ENCODE results near the gene MINDY4.
A peak's percentile ranks its signal among the peaks of the same experiment; 100 is the strongest.

MINDY4 gene

DNA sequence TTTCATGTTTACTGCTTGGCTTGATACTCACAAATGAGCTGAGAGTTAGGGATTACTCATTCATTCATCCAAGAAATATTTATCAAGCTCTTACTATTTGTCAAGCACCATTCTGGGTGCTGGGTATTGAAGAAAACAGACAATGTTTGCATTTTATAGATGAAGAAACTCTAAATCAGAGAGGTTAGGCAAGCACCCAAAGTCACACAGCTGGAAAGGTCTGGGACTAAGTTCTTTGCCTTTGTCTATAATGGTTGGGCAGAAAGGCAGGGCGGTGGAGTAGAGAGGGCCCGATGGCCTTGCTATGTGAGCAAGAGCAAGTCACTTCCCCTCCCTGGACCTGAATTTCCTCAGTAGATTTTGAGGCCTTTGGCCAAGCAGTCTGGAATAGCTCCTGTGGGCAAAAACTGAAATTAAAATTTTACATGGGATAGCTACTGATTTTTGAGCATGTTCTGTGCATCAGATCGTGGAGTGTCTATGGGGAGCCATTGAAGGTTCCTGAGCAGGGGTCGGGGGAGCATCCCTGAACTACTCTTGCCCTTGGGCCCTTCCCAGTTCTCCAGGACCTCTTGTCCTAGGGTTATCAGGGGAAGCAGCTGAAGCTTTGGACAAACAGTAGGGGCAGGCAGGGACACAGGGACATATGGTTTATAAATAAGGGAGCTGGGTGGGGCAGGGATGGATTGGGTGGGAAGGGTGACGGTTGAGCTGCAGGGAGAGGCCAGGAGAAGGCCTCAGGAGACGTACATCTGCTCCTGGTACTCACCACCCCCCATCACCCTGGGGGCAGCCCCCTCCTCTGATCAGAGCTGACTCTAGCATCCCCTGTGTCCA lies 163.7 kb downstream of the MINDY4 start:
- no peak for DNase-seq

DNA sequence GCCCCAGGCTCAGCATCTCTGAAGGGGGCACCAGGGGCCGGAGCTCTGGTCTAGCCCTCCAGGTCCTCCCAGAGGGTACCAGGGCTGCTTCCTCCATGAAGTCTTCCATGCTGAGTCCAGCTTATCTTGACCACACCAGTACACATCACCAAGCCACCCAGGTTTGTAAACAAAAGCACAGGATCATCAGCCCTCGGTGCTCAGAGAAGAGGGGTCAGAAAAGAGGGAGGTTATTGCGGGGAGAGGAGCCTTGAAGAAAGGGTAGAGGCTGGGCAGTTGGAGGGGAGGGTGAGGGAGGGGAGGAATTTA lies 164.3 kb downstream of the MINDY4 start:
- no peak for DNase-seq

DNA sequence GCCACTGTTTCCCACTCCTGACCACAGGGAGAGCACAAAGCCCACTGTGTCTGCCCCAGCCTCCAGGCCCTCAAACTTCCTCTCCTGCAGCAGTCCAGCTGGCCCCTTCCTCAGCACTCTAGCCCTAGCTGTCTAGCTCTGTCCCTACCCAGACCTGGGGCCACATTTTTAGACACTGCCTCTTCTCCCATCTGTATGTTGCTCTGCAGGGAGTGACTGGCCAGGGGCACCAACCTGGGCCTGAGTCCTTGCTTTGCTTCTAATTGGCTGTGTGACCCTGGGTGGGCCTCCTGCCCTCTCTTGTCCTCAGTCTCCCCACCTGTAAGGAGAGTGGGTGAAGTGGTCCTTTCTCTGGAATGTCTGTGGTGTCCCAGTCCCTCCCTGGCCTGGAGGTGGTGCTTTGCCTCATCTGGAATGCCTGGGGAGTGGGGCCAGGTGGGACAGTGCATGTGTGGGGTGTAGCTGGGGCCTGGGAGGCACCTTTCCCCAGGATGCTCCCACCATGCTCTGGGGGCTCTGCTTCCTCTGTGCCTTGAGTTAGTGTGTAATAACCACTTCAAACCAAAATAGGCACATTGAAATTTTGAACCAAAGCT lies 165.5 kb downstream of the MINDY4 start:
- no peak for DNase-seq

DNA sequence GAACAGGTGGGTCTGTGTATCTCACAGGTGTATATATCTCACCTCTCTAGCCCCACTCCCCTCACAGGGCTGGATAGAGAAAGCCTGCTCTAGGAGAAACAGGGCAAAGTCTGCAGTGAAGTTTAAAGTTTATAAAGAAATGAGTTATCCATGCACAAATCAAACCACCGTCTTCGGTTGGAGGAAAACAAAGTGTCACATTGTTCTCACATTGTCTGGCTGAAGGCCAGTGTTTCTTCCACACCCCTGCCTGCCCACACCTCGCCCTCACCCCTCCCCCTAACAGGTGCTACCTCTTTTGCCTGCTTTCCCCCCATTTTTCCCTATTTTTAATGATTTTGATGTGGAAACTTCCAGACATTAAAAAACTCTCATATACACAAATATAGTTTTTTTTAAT lies 166.2 kb downstream of the MINDY4 start:
- no peak for DNase-seq

DNA sequence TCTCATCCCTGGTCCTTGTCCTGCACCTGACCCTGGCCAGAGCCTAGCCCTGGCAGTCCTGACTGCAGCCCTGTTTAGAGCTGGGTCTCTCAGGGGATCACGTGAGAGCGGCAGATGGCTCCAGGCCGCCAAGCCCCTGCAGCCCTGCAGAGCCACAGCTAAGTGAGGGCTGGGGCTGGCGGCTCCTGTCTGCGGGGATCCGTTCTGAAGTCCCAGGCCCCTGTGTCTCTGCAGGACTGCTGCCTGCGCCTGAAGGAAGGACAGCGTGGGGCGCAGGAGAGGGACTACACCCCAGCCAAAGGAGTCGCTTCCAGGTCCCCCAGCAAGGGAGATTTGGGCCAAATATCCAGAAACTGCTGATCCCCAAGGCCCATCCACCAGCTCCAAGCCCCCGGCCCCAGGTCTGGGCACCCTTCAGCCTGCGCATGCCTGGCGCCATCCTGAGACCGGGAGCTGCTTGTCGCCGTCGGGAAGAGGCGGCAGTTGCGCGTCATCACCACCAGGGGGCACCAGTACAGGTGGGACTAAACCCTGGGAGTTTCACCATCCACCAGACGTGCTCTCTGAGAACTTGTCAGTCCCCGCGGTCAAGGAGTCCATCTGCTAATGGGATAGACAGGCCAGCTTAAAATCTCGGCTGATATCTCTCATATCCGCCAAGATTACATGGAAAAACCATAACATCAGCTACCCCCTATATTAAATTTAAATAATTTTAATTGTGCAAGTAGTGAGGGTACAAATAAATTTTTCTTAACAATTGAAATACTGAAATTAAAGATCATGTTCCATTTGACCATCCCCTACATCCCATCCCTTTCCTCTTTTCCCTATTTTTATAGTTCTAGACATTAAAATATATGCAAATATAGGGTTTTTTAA lies 167.5 kb downstream of the MINDY4 start:
- peak; percentile 66 to 81 (median 71) for DNase-seq

DNA sequence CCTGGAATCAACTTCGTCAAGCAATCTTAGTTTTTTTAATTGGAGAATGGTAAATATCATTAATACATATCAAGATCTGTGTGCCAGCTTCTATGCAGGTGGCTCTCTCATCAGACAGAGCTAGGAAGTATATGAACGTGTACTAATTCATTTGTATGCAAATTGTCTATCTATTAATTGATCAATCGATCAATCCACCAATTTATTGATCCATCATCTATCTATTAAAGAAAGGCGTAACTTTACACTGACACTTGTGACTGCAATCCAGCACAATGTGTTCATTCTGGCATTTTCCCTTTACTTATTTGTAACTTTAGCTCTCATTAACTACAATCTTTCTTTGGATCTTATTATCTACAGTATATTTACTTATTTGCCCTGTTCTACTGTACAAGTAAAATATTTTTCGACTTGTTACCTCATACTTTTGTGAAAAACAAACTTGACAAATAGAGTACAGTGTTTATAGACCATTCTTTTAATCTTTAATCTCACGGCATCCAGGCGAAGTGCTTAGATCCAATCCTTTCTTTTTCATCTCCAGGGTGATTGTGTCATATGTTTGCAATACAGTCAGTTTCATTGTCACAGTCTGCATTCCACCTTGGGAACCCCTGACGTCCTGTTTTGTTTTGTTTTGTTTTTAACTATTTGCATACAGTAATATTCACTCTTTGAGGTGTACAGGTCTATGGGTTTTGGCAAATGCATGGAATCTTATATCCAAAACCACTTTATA lies 170.5 kb downstream of the MINDY4 start:
- DNase-seq, result peak in 2 of 3 experiments; percentile 6 to 54

Measured in NCI-H1417 (cell line).